ENCODE results near the gene PSEN2.
A peak's percentile ranks its signal among the peaks of the same experiment; 100 is the strongest.

DNA sequence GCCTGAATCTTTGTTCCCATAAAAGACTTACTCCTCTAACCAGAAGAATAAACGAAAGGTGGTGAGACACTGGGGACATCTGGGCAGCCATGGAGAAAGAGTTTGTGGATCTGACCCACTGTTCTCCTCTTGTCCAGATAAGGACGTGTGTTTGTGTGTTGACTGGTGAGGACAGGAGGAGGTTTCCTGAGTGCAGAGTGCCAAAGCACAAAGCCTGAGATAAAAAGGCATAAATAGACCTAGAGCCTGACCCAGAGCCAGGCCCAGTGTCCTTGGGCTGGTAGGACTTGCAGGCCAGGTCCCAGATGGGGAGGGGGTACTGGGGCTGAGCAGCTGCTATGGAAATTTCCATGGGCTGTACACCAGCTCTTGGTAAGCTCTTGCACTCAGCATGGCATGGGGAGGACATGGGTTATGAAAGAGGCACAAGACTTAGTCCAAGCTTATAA lies 50.1 kb downstream of the PSEN2 start:
- TF ChIP-seq CTCF (IDR thresholded peaks at IDR 0.05 in 8 of 11, conservative IDR thresholded peaks at IDR 0.05 in 3 of 11) = no peak
- TF ChIP-seq POLR2AphosphoS5 (IDR thresholded peaks at IDR 0.05) = peak in 1 of 3 donors; percentile 29

All from spleen (tissue), 7 donors.